Upper lobe of left lung (tissue), 6 donors: ENCODE data around the gene GSG1. TPM values are rescaled to one million over a fixed set of nuclear protein-coding genes. Genes with fewer than 3 reads are reported as not detected.

Source experiments
- ATAC-seq, 2 donors: fragments of 200-7000 bp; cut with Tn5 transposase; one replicate each; pipeline ENCODE4 v1.9.1; 2022; ENCODE audit warnings: mild to moderate bottlenecking in 2 of 2, moderate library complexity in 2 of 2; ENCODE audit not compliant: low FRiP score in 2 of 2
- DNase-seq, 2 donors: peaks; one replicate each; pipeline ENCODE4 v3.0.0-alpha.2; 2019 to 2020
- H3K27ac ChIP-seq, 4 donors: fragments of 200-600 bp; sonication (generic); one replicate each; pipeline ENCODE4 v1.5.1; 2016 to 2019
- H3K27me3 ChIP-seq, 4 donors: fragments of 200-600 bp; sonication (generic); one replicate each; pipeline ENCODE4 v1.5.1; 2017 to 2019
- H3K36me3 ChIP-seq, 4 donors: fragments of 200-600 bp; sonication (generic); one replicate each; pipeline ENCODE4 v1.5.1; 2016 to 2019
- H3K4me1 ChIP-seq, 4 donors: fragments of 200-600 bp; sonication (generic); one replicate each; pipeline ENCODE4 v1.5.1; 2018 to 2019
- H3K4me3 ChIP-seq, 4 donors: fragments of 200-600 bp; sonication (generic); one replicate each; pipeline ENCODE4 v1.5.1; 2017 to 2019; ENCODE audit warnings: mild to moderate bottlenecking in 2 of 4, moderate library complexity in 1 of 4
- H3K9me3 ChIP-seq, 4 donors: fragments of 200-600 bp; sonication (generic); one replicate each; pipeline ENCODE4 v1.5.1; 2018 to 2019
- CTCF ChIP-seq, 6 experiments: fragments of 450-650 bp in 4 of 6; fragments of 200-600 bp in 2 of 6; sonication (generic) in 2 of 6; IDR thresholded peaks; one replicate each; pipeline ENCODE4 v1.5.1; 2016 to 2019; ENCODE audit warnings: antibody characterized with exemption in 6 of 6
- EP300 ChIP-seq, 4 donors: sonication (generic); formaldehyde crosslinking; IDR thresholded peaks; one replicate each; pipeline ENCODE4 v1.5.1; 2017; ENCODE audit warnings: antibody characterized with exemption in 4 of 4, control low read depth in 2 of 4
- POLR2A ChIP-seq, 4 donors: fragments of 450-650 bp; IDR thresholded peaks; one replicate each; pipeline ENCODE4 v1.5.1; 2016 to 2017; ENCODE audit warnings: antibody characterized with exemption in 4 of 4, mild to moderate bottlenecking in 2 of 4
- POLR2AphosphoS5 ChIP-seq, 2 donors: sonication (generic); formaldehyde crosslinking; IDR thresholded peaks; one replicate each; pipeline ENCODE4 v1.5.1; 2017; ENCODE audit warnings: antibody characterized with exemption in 2 of 2
- WGBS, 2 donors: methylation state at CpG; one replicate each; pipeline ENCODE4 v1.1.5; 2017 to 2018; 5-methylcytosine and 5-hydroxymethylcytosine counted together
- total RNA-seq, 6 donors: library from RNA; depleted of rRNA in 4 of 6; stranded (reverse); fragments of >200 nt in 4 of 6; gene quantifications; one replicate each; pipeline versions ENCODE4 v1.1.0 to v1.2.1, GENCODE V29; 2016 to 2021
- donor health status: DM: no; HTN: no; CAD: no; lungs with moderate emphysema.
- donor health status: DM: no; HTN: yes; CAD: no; lungs with severe emphysema.

GSG1 gene
- total RNA-seq, 6 donors from 2014 or later = not detected

GRCh38 chr12:13052421-13052820, 51.0 kb downstream of the GSG1 start:
- WGBS, 2 donors = 47 to 50% methylated on average over 2 of the region's 2 CpGs
- no peak overlapping the region for H3K4me3 ChIP-seq
- no peak for TF ChIP-seq POLR2A (IDR thresholded peaks at IDR 0.05)
- no peak for TF ChIP-seq POLR2AphosphoS5 (IDR thresholded peaks at IDR 0.05)
- no peak for TF ChIP-seq EP300 (IDR thresholded peaks at IDR 0.05)
- TF ChIP-seq CTCF (IDR thresholded peaks at IDR 0.05) = no peak

GRCh38 chr12:13049816-13050215, 53.7 kb downstream of the GSG1 start:
- TF ChIP-seq POLR2A (IDR thresholded peaks at IDR 0.05) (no peak), CTCF (IDR thresholded peaks at IDR 0.05) (no peak), POLR2AphosphoS5 (IDR thresholded peaks at IDR 0.05) (no peak), EP300 (IDR thresholded peaks at IDR 0.05) (no peak)
- H3K9me3 ChIP-seq = peaks cover 0 to 5% (median 2%) of the 10 kb centered on the region in 4 donors
- no peak overlapping the region for H3K4me3 ChIP-seq
- H3K27ac ChIP-seq = no peak overlapping the region
- no peaks in the 10 kb centered on the region for H3K36me3 ChIP-seq
- 62 to 67% methylated on average over 3 of the region's 3 CpGs for WGBS, 2 donors
- H3K27me3 ChIP-seq = no peaks in the 10 kb centered on the region
- ATAC-seq (no peak), DNase-seq (no peak)
- peaks cover 4 to 18% (median 5%) of the 10 kb centered on the region in 4 donors for H3K4me1 ChIP-seq

More at GRCh38 chr12:13052421-13052820, 51.0 kb downstream of the GSG1 start:
- Histone ChIP-seq H3K27ac (no peak overlapping the region), H3K9me3 (peaks cover 0 to 5% (median 2%) of the 10 kb centered on the region in 4 donors), H3K27me3 (no peaks in the 10 kb centered on the region), H3K4me1 (peaks cover 0 to 12% (median 2%) of the 10 kb centered on the region in 4 donors), H3K36me3 (peaks cover 0 to 6% (median 0%) of the 10 kb centered on the region in 4 donors)
- no peak for ATAC-seq
- no peak for DNase-seq

GRCh38 chr12:13046964-13047363, 56.5 kb downstream of the GSG1 start:
- Histone ChIP-seq H3K27me3 (no peaks in the 10 kb centered on the region), H3K4me1 (peaks cover 11 to 19% (median 13%) of the 10 kb centered on the region in 4 donors), H3K4me3 (no peak overlapping the region), H3K27ac (no peak overlapping the region), H3K9me3 (no peaks in the 10 kb centered on the region), H3K36me3 (no peaks in the 10 kb centered on the region)
- ATAC-seq (no peak), DNase-seq (no peak)
- no peak for TF ChIP-seq POLR2A (IDR thresholded peaks at IDR 0.05)
- TF ChIP-seq CTCF (IDR thresholded peaks at IDR 0.05) = no peak
- TF ChIP-seq EP300 (IDR thresholded peaks at IDR 0.05) = no peak
- TF ChIP-seq POLR2AphosphoS5 (IDR thresholded peaks at IDR 0.05) = no peak
- WGBS, 2 donors = 66 to 79% methylated on average over 1 of the region's 1 CpG

GRCh38 chr12:13045816-13046215, 57.7 kb downstream of the GSG1 start:
- no peak overlapping the region for H3K27ac ChIP-seq
- 93% methylated on average over 8 of the region's 8 CpGs; no CpG with 5 or more reads in 1 of the 2 donors for WGBS, 2 donors
- no peak for TF ChIP-seq CTCF (IDR thresholded peaks at IDR 0.05)
- no peak for TF ChIP-seq EP300 (IDR thresholded peaks at IDR 0.05)
- TF ChIP-seq POLR2A (IDR thresholded peaks at IDR 0.05) = no peak
- TF ChIP-seq POLR2AphosphoS5 (IDR thresholded peaks at IDR 0.05) = no peak
- H3K4me3 ChIP-seq = no peak overlapping the region
- ATAC-seq (no peak), DNase-seq (no peak)
- H3K27me3 ChIP-seq = no peaks in the 10 kb centered on the region
- H3K36me3 ChIP-seq = no peaks in the 10 kb centered on the region
- peaks cover 8 to 16% (median 12%) of the 10 kb centered on the region in 4 donors for H3K4me1 ChIP-seq
- no peaks in the 10 kb centered on the region for H3K9me3 ChIP-seq

GRCh38 chr12:13044906-13045299, 58.6 kb downstream of the GSG1 start:
- H3K4me3 ChIP-seq = peak overlapping the region; percentile 74 to 99 (median 88)
- TF ChIP-seq CTCF (IDR thresholded peaks at IDR 0.05) (no peak), POLR2AphosphoS5 (IDR thresholded peaks at IDR 0.05) (no peak), POLR2A (IDR thresholded peaks at IDR 0.05) (no peak), EP300 (IDR thresholded peaks at IDR 0.05) (no peak)
- 10 to 18% methylated on average over 4 to 5 of the region's 5 CpGs for WGBS, 2 donors
- H3K36me3 ChIP-seq = no peaks in the 10 kb centered on the region
- ATAC-seq (no peak), DNase-seq (no peak)
- no peaks in the 10 kb centered on the region for H3K27me3 ChIP-seq
- H3K4me1 ChIP-seq = peaks cover 8 to 15% (median 9%) of the 10 kb centered on the region in 4 donors
- no peaks in the 10 kb centered on the region for H3K9me3 ChIP-seq
- peak overlapping the region in 3 of 4 donors; percentile 50 to 84 (median 62) for H3K27ac ChIP-seq
